K562 (cell line): ENCODE results near the gene MTOR. TPM values are rescaled to one million over a fixed set of nuclear protein-coding genes. Genes with fewer than 3 reads are reported as not detected.
A peak's percentile ranks its signal among the peaks of the same experiment; 100 is the strongest.

Experiments
- ADNP ChIP-seq: fragments of 200-800 bp; sonication (Bioruptor generic); IDR thresholded peaks from 2 replicates; pipeline ENCODE4 v1.6.1; 2016; ENCODE audit warnings: missing genetic modification characterization, missing compliant biosample characterization
- ARID3A ChIP-seq: IDR thresholded peaks from 2 replicates; pipeline ENCODE4 v1.6.1; 2012; ENCODE audit warnings: low read depth, low read length, improper control_type of control experiment, borderline replicate concordance
- ATF6 ChIP-seq: sonication (generic); formaldehyde crosslinking; IDR thresholded peaks from 2 replicates; pipeline ENCODE4 v1.4.0; 2020; ENCODE audit warnings: mild to moderate bottlenecking, missing genetic modification reagents
- RAD21 ChIP-seq, 2 experiments: fragments of 250-450 bp in 1 of 2; fragments of 450-650 bp in 1 of 2; sonication (Bioruptor Pico) in 1 of 2; formaldehyde crosslinking in 1 of 2; IDR thresholded peaks in 1 of 2; conservative IDR thresholded peaks in 1 of 2; 2 replicates each; pipeline versions ENCODE4 v1.4.0 to v1.8.0; 2020 to 2022; ENCODE audit warnings: mild to moderate bottlenecking in 2 of 2, moderate library complexity in 1 of 2
- SAP30 ChIP-seq: fragments of 200-600 bp; sonication (generic); IDR thresholded peaks from 2 replicates; pipeline ENCODE4 v1.6.1; 2012; ENCODE audit warnings: borderline replicate concordance, low read depth, mild to moderate bottlenecking, moderate library complexity, low read length, control low read depth, inconsistent platforms; ENCODE audit not compliant: insufficient read depth, poor library complexity, severe bottlenecking
- ZC3H11A ChIP-seq: IDR thresholded peaks from 2 replicates; pipeline ENCODE4 v1.6.1; 2012; ENCODE audit warnings: low read depth, low read length, improper control_type of control experiment
- ZNF24 ChIP-seq: fragments of 450-650 bp; IDR thresholded peaks from 2 replicates; pipeline ENCODE4 v1.6.1; 2016
- ZNF717 ChIP-seq: fragments of 250-450 bp; sonication (Bioruptor Pico); IDR thresholded peaks from 2 replicates; pipeline ENCODE4 v1.5.0; 2021
- ZNF764 ChIP-seq: fragments of 250-450 bp; sonication (Bioruptor Pico); IDR thresholded peaks from 2 replicates; pipeline ENCODE4 v1.4.0; 2020; ENCODE audit warnings: low read depth, mild to moderate bottlenecking, moderate library complexity
- polyA plus RNA-seq, 8 experiments: library from polyadenylated mRNA; depleted of rRNA in 4 of 8; stranded (reverse) in 5 of 8; unstranded in 3 of 8; fragments of >200 nt; fragmentation: Nextera tagmentation in 2 of 8; fragmentation: Illumina TruSeq in 1 of 8; extraction: Ambion mirVana in 2 of 8; extraction: Trizol in 1 of 8; gene quantifications; 2 replicates each; pipeline versions ENCODE4 v1.2.1 to v1.2.3, GENCODE V29; 2011 to 2014; ENCODE audit warnings: inconsistent platforms in 1 of 8, missing spikeins in 1 of 8
- total RNA-seq, 7 experiments: library from RNA; depleted of rRNA in 6 of 7; stranded (reverse); fragments of >200 nt in 6 of 7; fragmentation: Illumina TruSeq in 2 of 7; extraction: Trizol in 2 of 7; gene quantifications; 2 replicates each; pipeline versions ENCODE4 v1.2.1 to v1.2.3, GENCODE V29; 2011 to 2021; ENCODE audit warnings: low replicate concordance in 1 of 7
- TF ChIP-seq, protein P1 (sequence below): fragments of 450-650 bp; IDR thresholded peaks from 2 replicates; pipeline ENCODE4 v1.6.1; 2016; ENCODE audit warnings: low read depth
- TF ChIP-seq, protein P2 (sequence below): fragments of 250-450 bp; sonication (Bioruptor Pico); IDR thresholded peaks from 2 replicates; pipeline ENCODE4 v1.9.0; 2021; ENCODE audit warnings: mild to moderate bottlenecking
- TF ChIP-seq, protein P3 (sequence below): sonication (generic); formaldehyde crosslinking; IDR thresholded peaks from 2 replicates; pipeline ENCODE4 v1.8.1; 2023; ENCODE audit warnings: mild to moderate bottlenecking, missing genetic modification reagents

Gene MTOR
- total and polyA plus RNA-seq, 9 of the 15 experiments (the other 6 are each of a cell fraction or from before 2014, with no cell fraction given): 11.4 to 71.4 (median 52.2) TPM

DNA sequence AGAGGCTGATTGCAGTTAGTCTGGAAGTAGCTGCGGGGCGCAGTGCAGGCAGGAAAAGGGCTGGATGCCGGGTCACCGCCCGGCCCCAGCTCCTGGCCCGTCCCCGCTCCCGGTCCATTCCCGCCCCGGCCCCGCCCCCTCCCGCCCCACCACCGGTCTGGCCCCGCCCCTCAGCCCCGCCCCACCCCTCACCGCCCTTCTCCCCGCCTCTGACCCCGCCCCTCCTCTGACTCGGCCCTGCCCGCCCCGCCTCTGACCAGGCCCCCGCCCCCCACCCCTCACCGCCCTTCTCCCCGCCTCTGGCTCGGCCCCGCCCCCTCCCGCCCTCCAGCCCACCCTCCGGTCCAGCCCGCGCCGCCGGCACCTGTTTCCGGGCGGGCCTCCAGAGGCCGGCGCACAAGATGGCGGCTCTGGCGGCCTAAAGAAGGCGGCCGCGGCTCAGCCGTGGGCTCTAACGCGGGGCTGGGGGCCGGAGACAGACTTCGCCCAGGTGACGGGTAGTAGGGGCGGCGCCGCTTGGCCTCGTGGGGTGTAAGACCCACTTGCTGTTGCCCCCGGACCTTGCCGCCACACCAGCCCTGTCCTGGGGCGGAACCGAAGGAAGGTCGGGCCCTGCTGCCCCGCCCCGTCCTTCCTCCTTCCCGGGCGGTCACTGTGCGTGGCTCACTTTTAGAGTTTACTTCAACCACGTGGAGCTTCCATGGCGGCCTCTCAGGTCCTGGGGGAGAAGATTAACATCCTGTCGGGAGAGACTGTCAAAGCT lies 10.7 kb upstream of the MTOR start, which contains the start of gene UBIAD1 (continued):
- TF ChIP-seq, protein P1, sequence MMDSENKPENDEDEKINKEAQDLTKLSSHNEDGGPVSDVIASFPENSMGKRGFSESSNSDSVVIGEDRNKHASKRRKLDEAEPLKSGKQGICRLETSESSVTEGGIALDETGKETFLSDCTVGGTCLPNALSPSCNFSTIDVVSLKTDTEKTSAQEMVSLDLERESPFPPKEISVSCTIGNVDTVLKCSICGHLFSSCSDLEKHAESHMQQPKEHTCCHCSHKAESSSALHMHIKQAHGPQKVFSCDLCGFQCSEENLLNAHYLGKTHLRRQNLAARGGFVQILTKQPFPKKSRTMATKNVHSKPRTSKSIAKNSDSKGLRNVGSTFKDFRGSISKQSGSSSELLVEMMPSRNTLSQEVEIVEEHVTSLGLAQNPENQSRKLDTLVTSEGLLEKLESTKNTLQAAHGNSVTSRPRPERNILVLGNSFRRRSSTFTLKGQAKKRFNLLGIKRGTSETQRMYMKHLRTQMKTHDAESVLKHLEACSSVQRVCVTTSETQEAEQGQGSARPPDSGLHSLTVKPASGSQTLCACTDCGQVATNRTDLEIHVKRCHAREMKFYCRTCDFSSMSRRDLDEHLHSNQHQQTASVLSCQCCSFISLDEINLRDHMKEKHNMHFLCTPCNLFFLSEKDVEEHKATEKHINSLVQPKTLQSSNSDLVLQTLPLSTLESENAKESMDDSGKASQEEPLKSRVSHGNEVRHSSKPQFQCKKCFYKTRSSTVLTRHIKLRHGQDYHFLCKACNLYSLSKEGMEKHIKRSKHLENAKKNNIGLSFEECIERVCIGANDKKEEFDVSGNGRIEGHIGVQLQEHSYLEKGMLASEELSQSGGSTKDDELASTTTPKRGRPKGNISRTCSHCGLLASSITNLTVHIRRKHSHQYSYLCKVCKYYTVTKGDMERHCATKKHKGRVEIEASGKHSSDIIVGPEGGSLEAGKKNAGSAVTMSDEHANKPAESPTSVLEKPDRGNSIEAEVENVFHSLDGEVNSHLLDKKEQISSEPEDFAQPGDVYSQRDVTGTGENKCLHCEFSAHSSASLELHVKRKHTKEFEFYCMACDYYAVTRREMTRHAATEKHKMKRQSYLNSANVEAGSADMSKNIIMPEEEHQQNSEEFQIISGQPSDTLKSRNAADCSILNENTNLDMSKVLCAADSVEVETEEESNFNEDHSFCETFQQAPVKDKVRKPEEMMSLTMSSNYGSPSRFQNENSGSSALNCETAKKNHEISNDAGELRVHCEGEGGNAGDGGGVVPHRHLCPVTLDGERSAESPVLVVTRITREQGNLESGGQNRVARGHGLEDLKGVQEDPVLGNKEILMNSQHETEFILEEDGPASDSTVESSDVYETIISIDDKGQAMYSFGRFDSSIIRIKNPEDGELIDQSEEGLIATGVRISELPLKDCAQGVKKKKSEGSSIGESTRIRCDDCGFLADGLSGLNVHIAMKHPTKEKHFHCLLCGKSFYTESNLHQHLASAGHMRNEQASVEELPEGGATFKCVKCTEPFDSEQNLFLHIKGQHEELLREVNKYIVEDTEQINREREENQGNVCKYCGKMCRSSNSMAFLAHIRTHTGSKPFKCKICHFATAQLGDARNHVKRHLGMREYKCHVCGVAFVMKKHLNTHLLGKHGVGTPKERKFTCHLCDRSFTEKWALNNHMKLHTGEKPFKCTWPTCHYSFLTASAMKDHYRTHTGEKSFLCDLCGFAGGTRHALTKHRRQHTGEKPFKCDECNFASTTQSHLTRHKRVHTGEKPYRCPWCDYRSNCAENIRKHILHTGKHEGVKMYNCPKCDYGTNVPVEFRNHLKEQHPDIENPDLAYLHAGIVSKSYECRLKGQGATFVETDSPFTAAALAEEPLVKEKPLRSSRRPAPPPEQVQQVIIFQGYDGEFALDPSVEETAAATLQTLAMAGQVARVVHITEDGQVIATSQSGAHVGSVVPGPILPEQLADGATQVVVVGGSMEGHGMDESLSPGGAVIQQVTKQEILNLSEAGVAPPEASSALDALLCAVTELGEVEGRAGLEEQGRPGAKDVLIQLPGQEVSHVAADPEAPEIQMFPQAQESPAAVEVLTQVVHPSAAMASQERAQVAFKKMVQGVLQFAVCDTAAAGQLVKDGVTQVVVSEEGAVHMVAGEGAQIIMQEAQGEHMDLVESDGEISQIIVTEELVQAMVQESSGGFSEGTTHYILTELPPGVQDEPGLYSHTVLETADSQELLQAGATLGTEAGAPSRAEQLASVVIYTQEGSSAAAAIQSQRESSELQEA: no peak
- no peak for TF ChIP-seq ZC3H11A
- TF ChIP-seq, protein P2, sequence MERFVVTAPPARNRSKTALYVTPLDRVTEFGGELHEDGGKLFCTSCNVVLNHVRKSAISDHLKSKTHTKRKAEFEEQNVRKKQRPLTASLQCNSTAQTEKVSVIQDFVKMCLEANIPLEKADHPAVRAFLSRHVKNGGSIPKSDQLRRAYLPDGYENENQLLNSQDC (CRISPR knock-in tag): peak; percentile 66
- 0 out of 2 replicates have a peak, but pooled peaks have one; percentile 39 for TF ChIP-seq ATF6
- TF ChIP-seq, protein P3, sequence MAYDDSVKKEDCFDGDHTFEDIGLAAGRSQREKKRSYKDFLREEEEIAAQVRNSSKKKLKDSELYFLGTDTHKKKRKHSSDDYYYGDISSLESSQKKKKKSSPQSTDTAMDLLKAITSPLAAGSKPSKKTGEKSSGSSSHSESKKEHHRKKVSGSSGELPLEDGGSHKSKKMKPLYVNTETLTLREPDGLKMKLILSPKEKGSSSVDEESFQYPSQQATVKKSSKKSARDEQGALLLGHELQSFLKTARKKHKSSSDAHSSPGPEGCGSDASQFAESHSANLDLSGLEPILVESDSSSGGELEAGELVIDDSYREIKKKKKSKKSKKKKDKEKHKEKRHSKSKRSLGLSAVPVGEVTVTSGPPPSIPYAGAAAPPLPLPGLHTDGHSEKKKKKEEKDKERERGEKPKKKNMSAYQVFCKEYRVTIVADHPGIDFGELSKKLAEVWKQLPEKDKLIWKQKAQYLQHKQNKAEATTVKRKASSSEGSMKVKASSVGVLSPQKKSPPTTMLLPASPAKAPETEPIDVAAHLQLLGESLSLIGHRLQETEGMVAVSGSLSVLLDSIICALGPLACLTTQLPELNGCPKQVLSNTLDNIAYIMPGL (CRISPR knock-in tag): no peak
- TF ChIP-seq ZNF764 (CRISPR knock-in tag): no peak
- TF ChIP-seq ARID3A: no peak
- TF ChIP-seq RAD21 (CRISPR knock-in tag; conservative IDR thresholded peaks at IDR 0.05 in 1 of 2, IDR thresholded peaks at IDR 0.05 in 1 of 2): no peak
- TF ChIP-seq ZNF24: no peak
- TF ChIP-seq ZNF717 (CRISPR knock-in tag): no peak
- peak; percentile 98 for TF ChIP-seq SAP30
- no peak for TF ChIP-seq ADNP
